ENCODE data around the gene SNX22.

DNA sequence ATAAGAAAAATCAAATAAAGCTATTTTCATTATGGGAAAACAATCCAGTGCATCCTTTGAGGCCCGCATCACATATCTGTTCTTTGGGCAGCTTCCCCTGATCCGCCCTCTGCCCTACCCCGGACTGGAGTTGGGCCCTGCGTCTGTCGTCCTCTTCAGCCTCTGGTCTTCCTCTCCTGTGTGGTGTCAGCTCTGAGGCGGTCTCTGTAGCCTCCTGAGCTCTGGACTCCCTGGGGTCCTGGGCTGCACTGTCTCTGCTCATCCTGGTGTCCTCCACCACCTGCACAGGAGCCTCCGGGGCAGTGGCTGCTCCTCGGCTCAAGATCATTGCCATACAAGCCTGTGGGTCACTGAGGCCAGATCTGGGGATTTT lies 7.4 kb upstream of the SNX22 start:
- TF ChIP-seq, protein P1, sequence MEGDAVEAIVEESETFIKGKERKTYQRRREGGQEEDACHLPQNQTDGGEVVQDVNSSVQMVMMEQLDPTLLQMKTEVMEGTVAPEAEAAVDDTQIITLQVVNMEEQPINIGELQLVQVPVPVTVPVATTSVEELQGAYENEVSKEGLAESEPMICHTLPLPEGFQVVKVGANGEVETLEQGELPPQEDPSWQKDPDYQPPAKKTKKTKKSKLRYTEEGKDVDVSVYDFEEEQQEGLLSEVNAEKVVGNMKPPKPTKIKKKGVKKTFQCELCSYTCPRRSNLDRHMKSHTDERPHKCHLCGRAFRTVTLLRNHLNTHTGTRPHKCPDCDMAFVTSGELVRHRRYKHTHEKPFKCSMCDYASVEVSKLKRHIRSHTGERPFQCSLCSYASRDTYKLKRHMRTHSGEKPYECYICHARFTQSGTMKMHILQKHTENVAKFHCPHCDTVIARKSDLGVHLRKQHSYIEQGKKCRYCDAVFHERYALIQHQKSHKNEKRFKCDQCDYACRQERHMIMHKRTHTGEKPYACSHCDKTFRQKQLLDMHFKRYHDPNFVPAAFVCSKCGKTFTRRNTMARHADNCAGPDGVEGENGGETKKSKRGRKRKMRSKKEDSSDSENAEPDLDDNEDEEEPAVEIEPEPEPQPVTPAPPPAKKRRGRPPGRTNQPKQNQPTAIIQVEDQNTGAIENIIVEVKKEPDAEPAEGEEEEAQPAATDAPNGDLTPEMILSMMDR (IDR thresholded peaks at IDR 0.05) = no peak
- TF ChIP-seq POLR2AphosphoS5 (IDR thresholded peaks at IDR 0.05) = no peak

Measured in gastroesophageal sphincter (tissue), 3 donors.